GM12873 (cell line): Measurements from ENCODE around the gene MAD1L1.

Experiments used
- CTCF ChIP-seq: IDR thresholded peaks from 2 replicates; pipeline ENCODE4 v1.5.1; 2012; ENCODE audit warnings: low read depth, mild to moderate bottlenecking, moderate library complexity, low read length, control low read depth; ENCODE audit not compliant: insufficient read depth; ENCODE audit errors: missing control alignments

Gene MAD1L1

GRCh38 chr7:1892011-1892965 lies 340.5 kb downstream of the MAD1L1 start:
- TF ChIP-seq CTCF = no peak

- no peak for TF ChIP-seq CTCF
Observed at GRCh38 chr7:1890289-1891235, 342.2 kb downstream of the MAD1L1 start.

GRCh38 chr7:1889556-1890181 lies 343.1 kb downstream of the MAD1L1 start:
- TF ChIP-seq CTCF = no peak

GRCh38 chr7:1889091-1889490 lies 343.7 kb downstream of the MAD1L1 start:
- no peak for TF ChIP-seq CTCF

GRCh38 chr7:1888425-1888824 lies 344.3 kb downstream of the MAD1L1 start:
- TF ChIP-seq CTCF = no peak

GRCh38 chr7:1887251-1887650 lies 345.5 kb downstream of the MAD1L1 start:
- no peak for TF ChIP-seq CTCF
